SKM-1 (cell line): ENCODE data around the gene ADAP2.
"Not testable (repeated sequence)": the region's sequence is repeated elsewhere in the genome, so short reads cannot be mapped to it uniquely, and the experiment has no call there.

Source experiments
- DNase-seq: peaks from one replicate; lab custom pipeline; 2025; ENCODE audit not compliant: unreplicated experiment; lab: John Stamatoyannopoulos, UW

ADAP2 gene

GRCh38 chr17:30969989-30970830 lies 48.5 kb downstream of the ADAP2 start:
- no peak for DNase-seq

GRCh38 chr17:30970831-30971567 lies 49.3 kb downstream of the ADAP2 start, which contains the start of gene RNF135:
RNF135 (plus strand) TSS chr17:30971039; CDS start chr17:30971074, 35 bp downstream.
- peak; percentile 39 for DNase-seq

GRCh38 chr17:30975042-30975820 lies 53.5 kb downstream of the ADAP2 start:
- DNase-seq = no peak

GRCh38 chr17:30979919-30980318 lies 58.2 kb downstream of the ADAP2 start:
- not testable (repeated sequence) for DNase-seq

- no peak for DNase-seq
Observed at GRCh38 chr17:30981531-30982519, 60.1 kb downstream of the ADAP2 start.

- no peak for DNase-seq
Observed at GRCh38 chr17:30982855-30983254, 61.1 kb downstream of the ADAP2 start.

- DNase-seq = no peak
Observed at GRCh38 chr17:30990458-30990857, 68.7 kb downstream of the ADAP2 start.

GRCh38 chr17:30992551-30992950 lies 70.8 kb downstream of the ADAP2 start:
- DNase-seq = no peak

- DNase-seq = no peak
Observed at GRCh38 chr17:30995347-30995746, 73.6 kb downstream of the ADAP2 start.

GRCh38 chr17:30996486-30996885 lies 74.7 kb downstream of the ADAP2 start:
- no peak for DNase-seq

GRCh38 chr17:30997270-30997669 lies 75.5 kb downstream of the ADAP2 start:
- DNase-seq = no peak

- no peak for DNase-seq
Observed at GRCh38 chr17:30997842-30998241, 76.1 kb downstream of the ADAP2 start.

- DNase-seq = no peak
Observed at GRCh38 chr17:31002047-31002446, 80.3 kb downstream of the ADAP2 start.

GRCh38 chr17:31003225-31003866 lies 81.6 kb downstream of the ADAP2 start:
- DNase-seq = no peak

GRCh38 chr17:31004160-31004559 lies 82.4 kb downstream of the ADAP2 start:
- DNase-seq = no peak

- no peak for DNase-seq
Observed at GRCh38 chr17:31007695-31008373, 86.1 kb downstream of the ADAP2 start.

- DNase-seq = peak; percentile 45
Observed at GRCh38 chr17:31008374-31009041, 86.8 kb downstream of the ADAP2 start.
